ENCODE data around the gene KANSL1. TPM values are rescaled to one million over a fixed set of nuclear protein-coding genes. Genes with fewer than 3 reads are reported as not detected.

The KANSL1 gene
- total and polyA plus RNA-seq, 10 of the 15 experiments (the other 5 are each of a cell fraction or from before 2014, with no cell fraction given), result 4.7 to 60.6 (median 28.0) TPM

DNA sequence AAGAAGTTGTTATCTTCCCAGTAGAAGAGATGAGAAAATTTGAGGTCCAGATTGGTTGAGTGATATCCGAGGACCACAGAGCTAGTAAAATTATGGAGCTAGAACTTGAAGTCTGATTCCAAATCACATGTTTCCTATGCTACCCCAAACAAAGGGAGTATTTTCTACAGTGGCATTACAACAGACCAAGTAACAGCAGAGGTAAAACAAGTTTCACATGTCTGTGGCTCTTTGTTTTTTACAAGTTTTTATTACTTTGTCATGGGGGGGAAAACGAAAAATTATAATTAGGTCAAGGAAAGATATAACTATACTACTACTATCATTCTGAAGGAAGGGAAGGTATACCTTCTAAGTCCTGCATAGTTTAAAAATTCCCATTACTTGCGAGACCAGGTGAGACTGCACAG is 49.4 kb downstream of the KANSL1 start (continued):
- TF ChIP-seq MYB (IDR thresholded peaks at IDR 0.05; ENCODE audit: borderline replicate concordance, low read depth, low read length) (no peak), HDAC6 (IDR thresholded peaks at IDR 0.05; ENCODE audit: unreplicated experiment) (no peak), EED (IDR thresholded peaks at IDR 0.05; ENCODE audit: low read depth) (no peak), MYC (IDR thresholded peaks at IDR 0.05; ENCODE audit: insufficient read depth, insufficient read length, insufficient replicate concordance, low read length, severe bottlenecking) (no peak), RBBP5 (conservative IDR thresholded peaks at IDR 0.05) (no peak), PAX8 (IDR thresholded peaks at IDR 0.05) (no peak), MTA2 (IDR thresholded peaks at IDR 0.05; ENCODE audit: low read depth) (peak; percentile 46; the same call in 1 of the 2 replicates), HDGF (IDR thresholded peaks at IDR 0.05) (no peak), RAD51 (IDR thresholded peaks at IDR 0.05) (0 out of 2 replicates have a peak, but pooled peaks have one; percentile 31), SMARCA5 (IDR thresholded peaks at IDR 0.05) (0 out of 2 replicates have a peak, but pooled peaks have one; percentile 33), ZBED1 (IDR thresholded peaks at IDR 0.05; ENCODE audit: borderline replicate concordance) (no peak), TAF1 (IDR thresholded peaks at IDR 0.05; ENCODE audit: borderline replicate concordance, low read depth, low read length) (no peak), MEF2A (IDR thresholded peaks at IDR 0.05; ENCODE audit: insufficient read depth, low read depth, low read length) (no peak)
- TF ChIP-seq, protein P1, sequence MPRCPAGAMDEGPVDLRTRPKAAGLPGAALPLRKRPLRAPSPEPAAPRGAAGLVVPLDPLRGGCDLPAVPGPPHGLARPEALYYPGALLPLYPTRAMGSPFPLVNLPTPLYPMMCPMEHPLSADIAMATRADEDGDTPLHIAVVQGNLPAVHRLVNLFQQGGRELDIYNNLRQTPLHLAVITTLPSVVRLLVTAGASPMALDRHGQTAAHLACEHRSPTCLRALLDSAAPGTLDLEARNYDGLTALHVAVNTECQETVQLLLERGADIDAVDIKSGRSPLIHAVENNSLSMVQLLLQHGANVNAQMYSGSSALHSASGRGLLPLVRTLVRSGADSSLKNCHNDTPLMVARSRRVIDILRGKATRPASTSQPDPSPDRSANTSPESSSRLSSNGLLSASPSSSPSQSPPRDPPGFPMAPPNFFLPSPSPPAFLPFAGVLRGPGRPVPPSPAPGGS (IDR thresholded peaks at IDR 0.05; ENCODE audit: borderline replicate concordance, insufficient read depth, low read depth, low read length, poor library complexity, severe bottlenecking), result no peak
- TF ChIP-seq, protein P2, sequence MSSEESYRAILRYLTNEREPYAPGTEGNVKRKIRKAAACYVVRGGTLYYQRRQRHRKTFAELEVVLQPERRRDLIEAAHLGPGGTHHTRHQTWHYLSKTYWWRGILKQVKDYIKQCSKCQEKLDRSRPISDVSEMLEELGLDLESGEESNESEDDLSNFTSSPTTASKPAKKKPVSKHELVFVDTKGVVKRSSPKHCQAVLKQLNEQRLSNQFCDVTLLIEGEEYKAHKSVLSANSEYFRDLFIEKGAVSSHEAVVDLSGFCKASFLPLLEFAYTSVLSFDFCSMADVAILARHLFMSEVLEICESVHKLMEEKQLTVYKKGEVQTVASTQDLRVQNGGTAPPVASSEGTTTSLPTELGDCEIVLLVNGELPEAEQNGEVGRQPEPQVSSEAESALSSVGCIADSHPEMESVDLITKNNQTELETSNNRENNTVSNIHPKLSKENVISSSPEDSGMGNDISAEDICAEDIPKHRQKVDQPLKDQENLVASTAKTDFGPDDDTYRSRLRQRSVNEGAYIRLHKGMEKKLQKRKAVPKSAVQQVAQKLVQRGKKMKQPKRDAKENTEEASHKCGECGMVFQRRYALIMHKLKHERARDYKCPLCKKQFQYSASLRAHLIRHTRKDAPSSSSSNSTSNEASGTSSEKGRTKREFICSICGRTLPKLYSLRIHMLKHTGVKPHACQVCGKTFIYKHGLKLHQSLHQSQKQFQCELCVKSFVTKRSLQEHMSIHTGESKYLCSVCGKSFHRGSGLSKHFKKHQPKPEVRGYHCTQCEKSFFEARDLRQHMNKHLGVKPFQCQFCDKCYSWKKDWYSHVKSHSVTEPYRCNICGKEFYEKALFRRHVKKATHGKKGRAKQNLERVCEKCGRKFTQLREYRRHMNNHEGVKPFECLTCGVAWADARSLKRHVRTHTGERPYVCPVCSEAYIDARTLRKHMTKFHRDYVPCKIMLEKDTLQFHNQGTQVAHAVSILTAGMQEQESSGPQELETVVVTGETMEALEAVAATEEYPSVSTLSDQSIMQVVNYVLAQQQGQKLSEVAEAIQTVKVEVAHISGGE (CRISPR knock-in tag; IDR thresholded peaks at IDR 0.05), result no peak
- TF ChIP-seq, protein P3, sequence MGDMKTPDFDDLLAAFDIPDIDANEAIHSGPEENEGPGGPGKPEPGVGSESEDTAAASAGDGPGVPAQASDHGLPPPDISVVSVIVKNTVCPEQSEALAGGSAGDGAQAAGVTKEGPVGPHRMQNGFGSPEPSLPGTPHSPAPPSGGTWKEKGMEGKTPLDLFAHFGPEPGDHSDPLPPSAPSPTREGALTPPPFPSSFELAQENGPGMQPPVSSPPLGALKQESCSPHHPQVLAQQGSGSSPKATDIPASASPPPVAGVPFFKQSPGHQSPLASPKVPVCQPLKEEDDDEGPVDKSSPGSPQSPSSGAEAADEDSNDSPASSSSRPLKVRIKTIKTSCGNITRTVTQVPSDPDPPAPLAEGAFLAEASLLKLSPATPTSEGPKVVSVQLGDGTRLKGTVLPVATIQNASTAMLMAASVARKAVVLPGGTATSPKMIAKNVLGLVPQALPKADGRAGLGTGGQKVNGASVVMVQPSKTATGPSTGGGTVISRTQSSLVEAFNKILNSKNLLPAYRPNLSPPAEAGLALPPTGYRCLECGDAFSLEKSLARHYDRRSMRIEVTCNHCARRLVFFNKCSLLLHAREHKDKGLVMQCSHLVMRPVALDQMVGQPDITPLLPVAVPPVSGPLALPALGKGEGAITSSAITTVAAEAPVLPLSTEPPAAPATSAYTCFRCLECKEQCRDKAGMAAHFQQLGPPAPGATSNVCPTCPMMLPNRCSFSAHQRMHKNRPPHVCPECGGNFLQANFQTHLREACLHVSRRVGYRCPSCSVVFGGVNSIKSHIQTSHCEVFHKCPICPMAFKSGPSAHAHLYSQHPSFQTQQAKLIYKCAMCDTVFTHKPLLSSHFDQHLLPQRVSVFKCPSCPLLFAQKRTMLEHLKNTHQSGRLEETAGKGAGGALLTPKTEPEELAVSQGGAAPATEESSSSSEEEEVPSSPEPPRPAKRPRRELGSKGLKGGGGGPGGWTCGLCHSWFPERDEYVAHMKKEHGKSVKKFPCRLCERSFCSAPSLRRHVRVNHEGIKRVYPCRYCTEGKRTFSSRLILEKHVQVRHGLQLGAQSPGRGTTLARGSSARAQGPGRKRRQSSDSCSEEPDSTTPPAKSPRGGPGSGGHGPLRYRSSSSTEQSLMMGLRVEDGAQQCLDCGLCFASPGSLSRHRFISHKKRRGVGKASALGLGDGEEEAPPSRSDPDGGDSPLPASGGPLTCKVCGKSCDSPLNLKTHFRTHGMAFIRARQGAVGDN (IDR thresholded peaks at IDR 0.05), result peak; percentile 64; the same call in 1 of the 2 replicates
- TF ChIP-seq, protein P4, sequence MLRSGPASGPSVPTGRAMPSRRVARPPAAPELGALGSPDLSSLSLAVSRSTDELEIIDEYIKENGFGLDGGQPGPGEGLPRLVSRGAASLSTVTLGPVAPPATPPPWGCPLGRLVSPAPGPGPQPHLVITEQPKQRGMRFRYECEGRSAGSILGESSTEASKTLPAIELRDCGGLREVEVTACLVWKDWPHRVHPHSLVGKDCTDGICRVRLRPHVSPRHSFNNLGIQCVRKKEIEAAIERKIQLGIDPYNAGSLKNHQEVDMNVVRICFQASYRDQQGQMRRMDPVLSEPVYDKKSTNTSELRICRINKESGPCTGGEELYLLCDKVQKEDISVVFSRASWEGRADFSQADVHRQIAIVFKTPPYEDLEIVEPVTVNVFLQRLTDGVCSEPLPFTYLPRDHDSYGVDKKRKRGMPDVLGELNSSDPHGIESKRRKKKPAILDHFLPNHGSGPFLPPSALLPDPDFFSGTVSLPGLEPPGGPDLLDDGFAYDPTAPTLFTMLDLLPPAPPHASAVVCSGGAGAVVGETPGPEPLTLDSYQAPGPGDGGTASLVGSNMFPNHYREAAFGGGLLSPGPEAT (IDR thresholded peaks at IDR 0.05; ENCODE audit: low read depth), result no peak
